ENCODE data around the gene STPG4.

The STPG4 gene

DNA sequence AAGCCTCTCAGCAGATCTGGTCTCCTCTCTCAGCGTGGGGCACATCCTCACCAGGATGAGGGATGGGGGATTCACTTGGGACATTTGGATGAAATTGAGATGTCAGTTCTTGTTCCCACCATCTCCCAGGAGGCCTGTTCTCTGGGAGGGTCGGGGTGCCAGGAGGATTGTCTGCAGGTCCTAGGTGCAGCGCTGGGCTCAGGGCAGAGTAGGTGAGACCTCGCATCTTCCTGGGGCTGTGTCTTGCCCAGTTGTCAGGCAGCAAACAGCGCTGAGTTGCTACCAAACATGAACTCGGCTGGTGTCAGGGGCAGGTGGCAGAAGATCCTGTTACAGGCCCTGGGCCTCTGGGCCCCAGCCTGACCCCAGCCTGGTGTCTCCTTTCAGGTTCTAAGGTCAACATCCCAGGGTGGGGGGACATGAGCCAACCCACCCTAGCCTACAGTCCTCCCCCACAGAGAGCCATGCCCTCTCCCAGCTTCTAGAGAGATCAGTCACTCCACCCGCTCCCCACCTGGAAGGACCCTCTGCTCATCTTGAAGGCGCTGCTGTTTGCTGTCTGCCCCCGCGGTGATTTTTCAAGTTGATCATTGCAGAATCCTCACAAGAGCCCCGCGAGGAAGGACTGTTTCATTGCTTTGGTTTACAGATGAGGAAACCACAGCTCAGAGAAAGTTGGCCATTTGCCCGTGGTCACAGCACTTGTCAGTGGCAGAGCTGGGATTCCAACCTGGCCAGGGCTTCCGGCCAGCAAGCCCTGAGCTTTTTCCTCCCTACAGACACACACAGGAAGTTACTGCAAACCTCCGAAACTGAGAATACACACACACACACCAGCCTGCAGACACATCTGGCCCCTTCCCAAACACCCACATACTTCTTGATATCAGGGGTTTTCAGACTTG, 83.9 kb downstream of the STPG4 start:
- peak; percentile 13 for DNase-seq (ENCODE audit: low read depth)

DNA sequence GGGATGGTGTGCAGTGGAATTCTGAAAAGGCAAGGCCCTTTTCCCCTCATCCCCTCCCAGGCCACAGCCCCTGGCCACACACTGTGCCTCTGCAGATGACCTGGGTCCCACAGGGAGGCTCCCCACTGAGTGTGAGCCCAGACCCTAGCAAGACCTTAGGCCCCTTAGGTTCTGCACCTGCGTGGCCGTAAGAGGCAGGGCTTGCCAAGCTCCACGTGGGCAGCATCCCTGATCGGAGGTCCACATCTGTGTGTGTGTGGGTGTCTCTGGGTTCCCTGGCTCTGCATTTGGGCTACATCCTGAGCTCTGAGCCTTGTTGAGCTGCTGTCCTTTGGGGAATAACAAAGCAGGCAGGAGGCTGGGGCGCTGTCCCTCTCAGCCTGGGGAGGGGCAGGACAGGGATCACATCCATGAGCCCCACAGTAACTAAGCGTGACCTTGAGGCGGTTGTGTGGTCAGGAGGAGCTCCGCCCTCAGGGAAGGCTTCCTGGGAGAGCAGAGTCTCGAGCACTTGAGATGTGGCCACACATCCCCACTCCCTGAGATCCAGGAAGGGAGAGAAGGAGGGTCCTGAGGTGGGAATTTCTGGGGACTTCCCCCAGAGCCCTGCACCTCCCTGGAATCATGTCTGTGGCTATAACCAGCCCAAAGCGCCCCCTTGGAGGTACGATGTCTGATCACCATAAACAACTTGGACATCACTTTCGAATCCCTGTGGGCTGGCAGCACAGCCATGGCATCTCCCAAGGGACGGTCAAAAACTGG, 84.8 kb downstream of the STPG4 start:
- DNase-seq (ENCODE audit: low read depth): no peak

DNA sequence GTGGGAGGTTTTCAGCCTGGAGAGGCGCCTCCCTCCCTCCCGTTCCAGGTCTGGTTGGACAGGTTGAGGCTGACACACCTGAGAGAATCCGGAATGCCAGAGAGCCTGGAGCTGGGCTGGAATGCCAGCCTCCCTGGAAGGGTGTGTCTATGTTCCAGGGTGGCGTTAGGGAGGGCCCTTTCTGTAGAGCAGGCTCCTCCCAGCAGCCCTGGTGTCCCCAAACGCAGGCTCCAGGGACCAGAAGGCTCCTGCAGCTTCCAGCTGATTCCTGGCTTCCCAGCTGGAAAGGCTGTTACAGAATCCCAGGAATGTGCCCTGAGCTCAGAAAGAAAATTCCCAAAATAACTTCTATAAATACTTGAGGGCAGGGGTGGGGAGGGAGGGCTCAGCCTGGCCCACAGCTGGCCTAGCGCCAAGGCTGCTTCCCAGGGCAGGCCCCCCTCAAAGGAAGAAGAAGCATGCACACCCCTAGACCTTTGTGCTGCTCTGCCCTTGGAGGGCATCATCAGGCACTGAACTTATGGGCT, 85.4 kb downstream of the STPG4 start:
- no peak for DNase-seq (ENCODE audit: low read depth)

DNA sequence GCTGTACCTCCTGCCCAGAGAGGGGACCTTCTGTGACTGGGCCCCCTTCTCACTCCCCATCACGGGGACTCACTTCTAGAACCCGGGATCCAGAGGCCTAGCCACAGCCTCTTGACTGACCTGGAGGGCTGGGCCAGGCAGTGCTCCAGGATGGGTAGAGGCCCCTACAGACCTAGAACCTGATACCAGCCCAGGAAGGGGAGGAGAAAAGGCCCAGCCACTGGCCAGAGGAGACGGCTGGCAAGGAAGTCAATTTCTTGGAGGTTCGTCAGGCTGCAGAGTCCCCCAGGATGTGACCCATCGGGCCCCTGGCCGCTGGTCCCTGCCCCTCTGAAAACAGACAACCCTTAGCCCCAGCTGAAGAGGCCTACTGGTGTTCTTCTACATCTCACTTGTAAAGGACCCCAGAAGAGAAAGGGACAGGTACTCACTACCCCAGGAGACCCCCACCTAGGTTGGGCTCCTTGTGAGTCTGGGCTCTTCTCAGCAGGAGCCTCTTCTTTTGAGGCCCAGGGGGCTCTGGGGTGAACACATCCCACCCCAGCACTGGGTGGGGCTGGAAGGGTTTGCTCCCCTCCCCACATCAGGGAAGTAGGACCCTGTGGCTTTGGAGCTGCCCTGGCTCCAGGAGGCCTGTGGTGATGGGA, 86.0 kb downstream of the STPG4 start:
- DNase-seq (ENCODE audit: low read depth): no peak

DNA sequence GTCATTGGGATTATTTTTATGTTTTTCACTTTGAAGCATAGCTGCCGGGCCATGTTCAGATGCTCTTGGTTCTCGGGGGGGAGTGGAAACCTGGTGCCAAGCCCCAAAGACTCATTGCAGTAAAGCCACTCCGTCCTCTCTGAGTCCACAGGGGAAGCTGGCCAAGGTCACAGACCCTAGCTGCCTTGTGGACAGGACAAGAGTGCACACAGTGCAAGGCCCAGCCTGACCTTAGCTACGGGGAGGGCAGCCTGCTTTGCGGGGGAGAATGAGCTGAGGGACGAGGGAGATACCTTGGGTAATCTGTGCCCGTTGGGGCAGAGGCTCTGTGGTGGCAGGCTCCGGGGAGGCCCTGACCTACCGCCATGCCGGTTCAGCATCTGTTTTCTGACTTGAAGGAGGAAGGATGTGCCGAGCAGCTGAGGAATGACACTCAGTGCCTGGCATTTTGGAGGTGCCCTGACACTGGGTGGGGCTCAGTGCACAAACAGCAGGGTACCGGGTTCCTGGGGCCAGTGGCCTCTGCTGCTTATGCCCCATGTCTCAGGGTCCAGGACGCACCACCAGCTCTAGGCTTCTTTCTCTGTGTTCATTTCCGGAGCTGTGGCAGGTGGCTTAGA, 87.2 kb downstream of the STPG4 start:
- no peak for DNase-seq (ENCODE audit: low read depth)

DNA sequence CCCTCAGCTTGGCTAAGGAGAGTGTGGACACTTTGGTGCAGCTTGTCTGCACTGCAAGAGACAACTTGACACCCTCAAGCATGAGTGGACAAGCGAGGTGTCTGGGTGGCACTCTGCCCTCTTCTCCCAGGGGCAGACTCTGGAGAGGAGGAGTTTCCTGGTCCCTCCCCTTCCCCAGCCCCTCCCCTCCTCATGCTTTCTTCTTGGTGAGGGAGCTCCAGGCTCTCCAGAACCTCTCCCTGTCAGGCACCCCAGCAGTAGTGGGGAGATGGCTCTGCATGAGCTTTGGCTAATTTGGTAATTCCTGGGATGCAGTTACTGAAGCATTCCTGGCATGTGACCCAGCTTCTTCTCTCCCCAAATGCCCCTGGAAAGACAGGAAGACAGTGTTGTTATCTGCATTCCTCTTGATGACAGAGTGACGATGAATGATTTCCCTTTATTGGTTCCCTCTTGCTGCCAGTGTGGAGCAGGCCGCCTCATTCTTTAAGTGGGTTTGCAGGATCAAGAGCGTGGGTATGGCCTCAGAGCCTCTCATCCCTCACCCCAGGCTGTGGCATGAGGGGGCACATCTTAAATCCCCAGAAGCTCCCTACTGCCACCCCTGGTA, 89.2 kb downstream of the STPG4 start:
- no peak for DNase-seq (ENCODE audit: low read depth)

DNA sequence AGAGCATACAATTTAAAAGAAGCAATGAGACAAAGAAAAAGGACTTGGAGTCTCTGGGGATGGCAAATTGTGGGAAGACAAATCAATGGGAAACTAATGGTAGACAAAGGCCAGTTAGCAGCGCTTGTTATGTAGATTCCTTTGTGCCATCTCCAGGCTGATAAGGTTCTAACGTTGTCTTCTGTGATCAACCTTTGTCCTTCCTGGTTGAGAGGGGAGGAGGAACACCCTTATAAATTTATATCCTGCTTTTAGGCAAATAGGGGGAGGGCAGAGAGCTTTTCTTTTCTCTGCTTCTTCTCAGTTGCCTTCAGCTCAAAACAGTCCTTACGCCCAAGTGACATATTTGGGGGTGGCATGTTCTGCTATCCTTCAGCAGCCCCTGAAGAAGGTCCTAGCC, 89.8 kb downstream of the STPG4 start:
- DNase-seq (ENCODE audit: low read depth): no peak

DNA sequence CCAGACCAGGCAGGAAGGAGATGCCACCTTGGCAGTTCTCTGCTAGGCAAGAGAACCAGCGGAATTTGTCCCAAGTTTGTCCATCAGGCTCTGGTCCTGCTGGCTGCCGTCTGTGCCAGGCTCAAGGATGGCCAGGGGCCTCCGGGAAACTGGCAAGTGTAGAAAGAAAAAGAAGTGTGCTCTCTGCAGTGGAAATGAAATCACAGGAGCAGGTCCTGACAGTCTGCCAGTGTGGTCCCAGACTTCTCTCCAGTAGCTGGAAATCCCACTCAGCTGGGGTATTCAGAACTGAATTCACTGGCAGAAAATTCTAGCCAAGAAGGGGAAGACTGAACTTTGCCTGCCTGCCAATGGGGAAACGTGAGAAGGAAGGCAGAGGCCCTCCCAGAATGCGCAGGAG, 91.0 kb downstream of the STPG4 start:
- DNase-seq (ENCODE audit: low read depth): no peak

DNA sequence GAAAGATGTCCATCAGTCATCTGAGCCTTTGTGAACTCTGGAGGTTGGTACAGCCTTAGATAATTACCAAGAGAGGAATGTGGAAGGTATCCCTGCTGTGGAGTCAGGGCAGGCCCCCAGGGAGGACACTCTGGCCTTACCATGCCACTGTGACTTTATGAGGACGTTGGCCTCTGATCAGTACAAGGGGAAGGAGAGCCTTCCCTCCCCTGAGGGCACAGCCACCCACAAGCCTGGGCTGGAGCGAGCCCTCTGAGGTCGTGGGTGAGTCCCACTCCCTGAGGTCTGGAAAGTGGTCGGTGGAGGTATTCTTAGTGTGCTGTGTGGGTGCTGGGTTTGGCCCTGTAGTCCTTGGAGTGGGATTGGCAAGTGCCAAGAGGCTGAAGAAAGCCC, 91.6 kb downstream of the STPG4 start:
- no peak for DNase-seq (ENCODE audit: low read depth)

DNA sequence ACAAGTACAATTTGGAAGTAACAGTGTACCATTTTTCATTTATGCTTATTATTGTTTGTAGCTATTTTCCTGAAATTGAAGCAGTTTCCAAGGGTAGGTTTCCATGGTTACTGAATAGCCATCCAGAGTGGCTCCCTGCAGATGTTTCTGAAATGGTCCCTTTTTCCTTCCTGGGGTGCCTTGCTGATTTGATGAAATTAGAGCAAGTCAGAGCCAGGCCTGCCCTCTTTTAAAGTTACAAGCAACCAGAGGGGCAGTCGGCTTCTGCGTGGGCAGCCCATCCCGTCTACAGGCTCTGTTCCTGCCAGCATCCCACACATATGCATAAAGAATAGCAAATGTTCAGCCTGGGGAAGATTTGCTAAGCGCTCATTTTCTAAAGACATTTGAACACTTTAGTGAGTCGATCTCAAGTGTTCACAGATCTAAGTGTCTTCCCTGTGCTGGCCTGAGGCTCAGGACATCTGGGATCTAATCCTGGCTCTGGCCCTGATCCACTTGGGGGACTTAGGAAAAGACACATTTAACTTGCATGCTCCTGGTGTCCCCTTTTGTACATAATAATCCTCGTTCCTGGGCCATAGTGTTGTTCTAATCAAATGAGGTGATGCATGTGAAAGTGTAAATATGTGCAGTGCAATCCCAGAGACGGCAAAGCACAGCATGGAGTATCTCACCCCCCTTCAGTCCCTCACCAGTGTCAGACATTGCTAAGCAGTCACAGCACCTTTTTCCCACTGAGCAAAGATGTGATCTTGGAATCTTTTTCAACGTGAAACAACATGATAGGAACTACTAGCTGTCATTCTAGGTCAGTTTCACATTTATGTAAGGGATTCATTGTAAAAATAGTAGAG, 92.2 kb downstream of the STPG4 start:
- DNase-seq (ENCODE audit: low read depth): no peak

DNA sequence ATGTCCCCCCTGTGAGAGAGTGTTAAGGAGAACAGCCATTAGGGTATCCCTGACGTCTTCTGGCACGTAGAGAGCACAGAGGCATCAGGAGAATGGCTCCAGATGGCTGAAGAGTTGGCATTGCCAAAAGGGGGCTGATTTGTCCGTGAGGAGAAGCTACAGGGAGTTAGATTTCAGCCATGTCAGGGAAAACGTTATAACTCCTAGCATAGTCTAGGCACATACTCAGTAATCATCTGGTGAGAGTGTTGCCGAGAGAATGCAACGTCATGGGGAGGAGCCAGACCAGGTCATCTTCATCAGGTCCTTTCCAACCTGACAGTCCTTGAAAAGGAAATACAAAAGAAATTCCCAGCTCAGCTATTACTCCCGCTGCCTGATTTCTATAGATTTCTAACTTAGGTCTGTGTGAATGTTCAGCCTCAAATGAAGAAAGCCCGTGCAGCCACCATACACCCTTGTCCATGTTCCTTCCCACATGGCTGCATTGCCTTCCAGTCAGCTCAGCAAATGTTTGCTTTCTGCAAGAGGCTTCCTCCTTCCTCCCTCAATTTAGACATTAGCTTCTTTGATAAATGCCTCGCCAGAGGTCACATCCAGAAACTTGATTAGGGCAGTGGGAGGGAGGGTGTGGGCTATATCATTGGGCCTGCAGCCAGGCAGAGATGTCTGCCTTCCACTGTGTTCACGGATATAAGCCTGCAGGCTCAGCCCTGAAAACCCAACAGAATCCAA, 93.0 kb downstream of the STPG4 start:
- DNase-seq (ENCODE audit: low read depth): no peak

DNA sequence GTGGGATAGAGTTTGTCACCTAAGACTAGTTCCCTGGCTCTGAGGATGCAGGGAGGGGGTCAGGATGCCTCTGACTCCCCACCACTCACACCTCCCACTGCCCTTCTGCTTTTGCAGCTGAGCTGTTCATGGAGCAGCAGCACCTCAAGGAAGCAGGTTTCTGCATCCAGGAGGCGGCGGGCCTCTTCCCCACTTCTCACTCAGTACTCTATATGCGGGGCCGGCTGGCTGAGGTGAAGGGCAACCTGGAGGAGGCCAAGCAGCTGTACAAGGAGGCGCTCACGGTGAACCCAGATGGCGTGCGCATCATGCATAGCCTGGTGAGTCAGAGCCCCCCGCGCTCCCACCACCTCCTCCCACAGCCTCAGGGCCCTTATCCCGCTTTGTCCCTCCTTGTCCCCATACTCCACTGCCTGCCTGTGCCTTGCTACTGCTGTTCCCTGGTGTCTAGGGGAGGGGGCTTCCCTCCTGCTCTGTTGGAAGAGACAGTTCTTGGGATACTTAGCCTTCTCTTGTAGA, 94.4 kb downstream of the STPG4 start:
- no peak for DNase-seq (ENCODE audit: low read depth)

DNA sequence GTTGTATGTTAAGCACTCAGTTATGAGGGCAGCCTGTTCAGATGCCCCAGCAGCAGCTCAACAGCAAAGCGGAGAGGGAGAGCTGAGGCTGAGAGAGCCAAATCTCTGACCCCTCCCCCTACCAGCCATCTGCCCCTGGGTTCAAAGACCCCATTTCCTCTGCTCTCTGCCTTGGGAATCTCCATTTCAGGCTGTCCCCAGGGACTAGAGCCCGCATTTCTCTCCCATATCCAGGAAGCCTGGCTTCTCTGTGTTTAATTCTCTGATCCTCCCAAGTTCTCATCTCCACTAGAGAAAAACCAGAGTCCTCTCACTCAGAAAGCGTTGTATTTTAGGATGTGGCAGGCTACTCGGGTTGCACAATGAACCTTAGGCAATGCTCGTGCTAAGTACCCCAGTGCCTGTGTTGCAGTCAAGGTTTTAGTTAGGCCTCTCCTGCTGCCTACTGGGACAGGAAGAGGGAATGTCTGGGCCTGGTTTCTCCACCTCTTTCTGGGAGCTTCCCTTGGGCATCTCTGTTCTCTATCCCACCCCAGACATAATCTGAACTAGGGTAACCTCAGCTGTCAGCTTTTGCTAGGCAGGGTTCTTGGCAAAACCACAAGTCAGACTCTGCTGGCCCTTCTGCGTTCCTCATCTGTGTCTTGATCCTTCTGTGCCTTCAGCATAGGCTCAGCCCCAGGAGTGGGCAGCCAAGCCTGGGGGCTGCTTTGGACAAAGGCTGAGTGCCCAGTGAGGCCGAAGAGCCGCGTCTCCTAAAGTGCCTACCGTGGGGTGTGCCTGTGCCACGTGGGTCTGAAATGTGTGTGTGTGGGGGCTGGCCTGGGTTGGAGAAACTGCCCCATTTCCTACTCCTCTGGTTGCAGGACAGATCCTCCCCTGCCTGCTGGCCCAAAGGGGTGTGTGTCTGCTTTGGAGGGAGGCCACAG, 96.8 kb downstream of the STPG4 start:
- no peak for DNase-seq (ENCODE audit: low read depth)

DNA sequence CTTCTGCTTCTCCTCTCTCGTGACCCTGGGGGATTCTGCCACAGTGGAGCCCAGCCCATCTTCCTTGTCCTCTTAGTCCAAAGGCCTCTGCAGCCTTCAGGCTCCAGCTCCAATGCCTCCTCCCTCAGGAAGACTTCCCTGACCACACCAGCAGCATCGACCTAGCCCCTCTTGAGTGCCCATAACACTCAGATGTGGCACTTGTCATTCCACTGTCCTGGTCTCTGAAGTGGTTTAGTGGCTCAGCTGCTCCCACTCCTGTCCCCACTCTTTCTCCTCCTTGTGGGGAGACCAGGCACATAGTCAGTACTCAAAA, 97.5 kb downstream of the STPG4 start:
- no peak for DNase-seq (ENCODE audit: low read depth)

DNA sequence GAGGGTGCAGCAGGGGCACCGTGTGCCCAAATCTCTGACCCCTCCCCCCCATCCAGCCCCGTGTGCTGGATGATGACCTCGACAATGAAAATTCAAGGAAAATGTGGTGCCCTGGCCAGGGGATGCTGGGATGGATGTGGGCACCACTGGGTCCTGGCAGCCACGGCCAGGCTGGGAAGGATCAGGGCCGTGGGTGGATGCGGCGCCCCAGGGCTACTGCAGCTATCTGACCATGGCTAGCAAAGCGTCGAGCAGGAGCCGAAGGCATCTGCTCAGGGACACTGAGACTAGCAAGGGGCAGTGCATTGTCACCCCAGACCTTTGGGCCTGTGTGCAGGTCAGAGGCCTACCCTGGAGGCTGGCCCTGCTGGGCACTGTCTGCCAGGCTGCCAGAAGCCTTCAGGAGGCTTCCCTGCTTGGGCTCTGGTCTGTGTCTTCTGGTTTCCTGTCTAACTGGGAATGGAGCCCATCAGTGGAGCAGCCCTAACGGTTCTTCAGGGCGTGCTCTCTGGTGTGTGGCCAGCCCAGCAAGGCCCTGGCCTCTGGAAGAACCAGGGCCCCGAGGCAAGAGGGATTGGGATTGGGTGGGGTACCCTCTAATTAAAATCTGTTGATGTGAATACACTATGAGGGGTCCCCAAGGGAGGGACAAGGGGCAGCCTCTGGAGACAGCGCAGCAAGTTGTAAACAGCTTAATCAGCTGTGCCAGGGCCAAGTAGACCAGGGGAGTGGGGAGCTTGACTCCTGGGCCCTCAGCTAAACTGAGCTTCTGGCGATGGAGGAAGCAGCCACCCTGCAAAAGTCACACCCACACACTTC, 98.0 kb downstream of the STPG4 start:
- no peak for DNase-seq (ENCODE audit: low read depth)

DNA sequence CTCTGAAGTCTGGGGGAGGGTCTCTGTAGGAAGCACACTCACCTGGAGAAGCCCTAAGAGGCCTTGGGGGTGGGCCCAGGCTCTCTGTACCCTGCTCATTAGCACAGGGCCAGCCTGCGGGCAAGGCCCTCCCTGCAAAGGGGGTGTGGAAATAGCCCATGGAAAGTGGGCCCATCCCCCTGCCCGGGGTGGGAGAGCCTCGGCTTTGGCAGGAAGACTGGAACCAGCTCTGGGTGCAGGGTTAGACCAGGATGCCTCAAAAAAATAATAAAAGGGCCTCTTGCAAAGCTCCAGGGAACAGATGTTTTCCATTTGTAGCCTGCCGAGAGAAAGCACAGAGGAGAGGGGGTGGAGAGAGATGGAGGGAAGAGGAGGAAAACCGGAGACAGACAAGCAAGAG, 98.7 kb downstream of the STPG4 start:
- no peak for DNase-seq (ENCODE audit: low read depth)

DNA sequence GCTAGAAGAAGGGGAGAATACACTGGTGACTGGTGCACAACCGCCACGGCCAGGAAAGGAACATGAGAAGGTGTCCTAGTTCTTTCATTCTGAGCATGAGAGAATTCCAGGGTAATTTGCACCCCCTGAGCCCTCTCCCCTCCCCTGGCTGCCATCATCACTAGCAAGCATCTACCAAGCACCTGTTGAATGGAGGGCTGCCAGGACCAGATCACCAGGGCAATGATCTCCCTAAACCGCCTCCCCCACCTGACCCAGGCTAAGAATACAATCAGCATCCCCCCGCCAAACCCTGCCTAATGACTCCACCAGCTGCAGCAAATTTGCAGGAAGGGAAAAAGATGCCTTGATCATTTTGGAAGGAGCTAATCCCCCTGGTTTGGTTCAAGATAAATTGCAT, 100.2 kb downstream of the STPG4 start:
- no peak for DNase-seq (ENCODE audit: low read depth)

DNA sequence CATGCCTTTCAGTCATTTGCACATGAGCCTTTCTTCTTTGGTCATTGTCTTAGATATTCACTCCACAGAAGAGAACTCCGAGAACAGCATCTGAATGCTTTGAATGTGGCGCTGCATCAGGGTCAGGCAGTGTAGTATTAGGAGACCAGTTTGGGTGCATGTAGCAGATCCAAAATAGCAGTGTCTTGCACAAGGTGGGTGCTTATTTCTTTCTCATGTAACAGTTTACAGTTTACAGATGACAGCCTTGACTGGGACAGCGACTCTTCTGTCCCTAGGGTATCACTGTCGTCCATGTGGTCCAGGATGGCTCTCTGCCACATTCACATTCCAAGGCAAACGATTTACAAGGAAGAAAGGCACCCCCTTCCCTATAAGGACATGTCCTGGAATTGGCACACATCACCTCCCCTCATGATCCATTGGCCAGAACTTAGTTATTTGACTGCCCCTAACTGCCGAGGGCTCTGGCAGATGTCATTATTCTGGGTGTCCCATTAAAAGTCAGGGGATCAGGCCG, 101.0 kb downstream of the STPG4 start:
- DNase-seq (ENCODE audit: low read depth): no peak

All from stimulated activated CD8-positive, alpha-beta memory T cell treated with anti-CD3 and anti-CD28 coated beads, Interleukin-12 subunit alpha, Interleukin-12 subunit beta, amount 100 ng/mL, for 4 hours (primary cell).